ENCODE data around the gene FBXO34.

FBXO34 gene

DNA sequence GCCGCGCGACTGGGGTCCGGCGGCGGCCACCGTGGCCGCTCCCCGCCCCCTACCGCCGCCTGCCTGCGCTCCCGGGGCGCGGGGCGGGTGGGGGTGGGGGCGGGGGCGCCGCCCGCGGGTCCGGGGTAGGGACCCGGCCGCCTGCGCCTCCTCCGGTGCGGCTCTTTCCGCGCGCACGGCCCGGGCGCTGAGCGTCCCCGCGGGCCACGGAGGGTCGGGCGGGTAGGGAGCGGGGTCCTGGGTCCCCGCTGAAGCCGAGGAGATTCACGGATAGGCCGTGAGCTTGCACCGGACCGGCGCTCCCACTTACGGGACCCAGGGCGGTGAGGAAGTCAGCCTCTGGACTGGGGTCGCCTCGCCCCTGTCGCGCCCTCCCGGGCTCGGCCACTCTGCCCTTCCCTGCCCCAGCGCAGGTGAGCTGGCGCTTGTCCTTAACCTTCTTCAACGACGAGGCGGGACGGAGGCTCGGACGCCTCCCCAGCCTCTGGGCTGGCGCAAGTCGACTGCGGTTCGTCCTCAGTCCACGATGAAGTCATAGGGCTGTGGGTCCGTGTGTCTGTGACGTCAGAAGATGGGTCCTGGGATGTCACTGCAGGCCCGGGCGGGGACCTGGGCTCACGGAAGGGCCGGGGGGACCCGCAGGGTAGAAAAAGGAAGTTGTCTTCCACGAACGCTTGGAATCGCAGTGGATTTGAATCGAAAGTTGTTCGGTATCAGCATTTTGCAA is 514 bp downstream of the FBXO34 start:
- peak; percentile 84 for DNase-seq (ENCODE audit: low read depth)
- TF ChIP-seq, protein P1, sequence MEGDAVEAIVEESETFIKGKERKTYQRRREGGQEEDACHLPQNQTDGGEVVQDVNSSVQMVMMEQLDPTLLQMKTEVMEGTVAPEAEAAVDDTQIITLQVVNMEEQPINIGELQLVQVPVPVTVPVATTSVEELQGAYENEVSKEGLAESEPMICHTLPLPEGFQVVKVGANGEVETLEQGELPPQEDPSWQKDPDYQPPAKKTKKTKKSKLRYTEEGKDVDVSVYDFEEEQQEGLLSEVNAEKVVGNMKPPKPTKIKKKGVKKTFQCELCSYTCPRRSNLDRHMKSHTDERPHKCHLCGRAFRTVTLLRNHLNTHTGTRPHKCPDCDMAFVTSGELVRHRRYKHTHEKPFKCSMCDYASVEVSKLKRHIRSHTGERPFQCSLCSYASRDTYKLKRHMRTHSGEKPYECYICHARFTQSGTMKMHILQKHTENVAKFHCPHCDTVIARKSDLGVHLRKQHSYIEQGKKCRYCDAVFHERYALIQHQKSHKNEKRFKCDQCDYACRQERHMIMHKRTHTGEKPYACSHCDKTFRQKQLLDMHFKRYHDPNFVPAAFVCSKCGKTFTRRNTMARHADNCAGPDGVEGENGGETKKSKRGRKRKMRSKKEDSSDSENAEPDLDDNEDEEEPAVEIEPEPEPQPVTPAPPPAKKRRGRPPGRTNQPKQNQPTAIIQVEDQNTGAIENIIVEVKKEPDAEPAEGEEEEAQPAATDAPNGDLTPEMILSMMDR (IDR thresholded peaks at IDR 0.05; ENCODE audit: insufficient read depth, low read depth, low read length, missing control alignments) = no peak
- peak overlapping the region; percentile 86 for H3K4me3 ChIP-seq (ENCODE audit: low read depth, low read length)

DNA sequence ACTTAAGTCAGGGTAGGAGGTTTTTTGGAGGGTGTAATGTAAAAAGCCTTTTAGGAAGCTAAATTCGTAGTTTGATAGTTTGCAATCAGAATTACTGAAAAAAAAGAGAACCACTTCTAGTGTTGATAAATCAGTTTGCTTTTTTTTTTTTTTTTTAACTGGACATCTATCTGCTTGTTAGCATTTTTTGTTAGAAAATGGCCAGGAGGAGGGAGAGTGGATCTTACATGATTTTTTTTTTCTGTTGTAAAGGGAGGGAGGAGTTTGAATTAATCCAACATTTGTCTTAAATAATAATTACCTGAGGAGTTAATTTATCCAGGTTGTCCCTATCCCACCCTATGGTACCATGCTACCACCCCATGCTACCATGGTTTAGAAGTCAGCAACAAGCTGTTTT is 1.2 kb downstream of the FBXO34 start:
- H3K4me3 ChIP-seq (ENCODE audit: low read depth, low read length) = peak overlapping the region; percentile 86
- DNase-seq (ENCODE audit: low read depth) = no peak
- TF ChIP-seq, protein P1 (IDR thresholded peaks at IDR 0.05; ENCODE audit: insufficient read depth, low read depth, low read length, missing control alignments) = no peak

DNA sequence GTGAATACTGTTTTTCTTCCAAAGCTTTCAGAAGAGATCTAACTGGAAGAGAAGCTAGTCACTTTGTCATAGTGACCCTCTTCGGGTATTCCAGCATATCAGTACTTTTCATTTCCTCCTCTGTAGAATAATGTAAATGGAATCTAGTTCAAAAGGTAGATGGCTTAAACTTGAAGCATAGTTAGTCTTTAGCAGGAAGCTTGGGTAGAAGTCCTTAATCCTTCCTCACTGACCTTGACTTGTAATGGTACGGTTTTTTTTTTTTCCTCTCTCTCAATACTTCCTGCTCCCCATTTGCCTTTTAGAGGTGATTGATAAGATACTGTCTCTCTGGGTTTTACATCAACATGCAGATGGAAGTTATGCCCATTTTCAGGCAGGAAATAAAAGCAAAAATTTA is 1.7 kb downstream of the FBXO34 start:
- TF ChIP-seq, protein P1 (IDR thresholded peaks at IDR 0.05; ENCODE audit: insufficient read depth, low read depth, low read length, missing control alignments) = no peak
- H3K4me3 ChIP-seq (ENCODE audit: low read depth, low read length) = peak overlapping the region; percentile 86

DNA sequence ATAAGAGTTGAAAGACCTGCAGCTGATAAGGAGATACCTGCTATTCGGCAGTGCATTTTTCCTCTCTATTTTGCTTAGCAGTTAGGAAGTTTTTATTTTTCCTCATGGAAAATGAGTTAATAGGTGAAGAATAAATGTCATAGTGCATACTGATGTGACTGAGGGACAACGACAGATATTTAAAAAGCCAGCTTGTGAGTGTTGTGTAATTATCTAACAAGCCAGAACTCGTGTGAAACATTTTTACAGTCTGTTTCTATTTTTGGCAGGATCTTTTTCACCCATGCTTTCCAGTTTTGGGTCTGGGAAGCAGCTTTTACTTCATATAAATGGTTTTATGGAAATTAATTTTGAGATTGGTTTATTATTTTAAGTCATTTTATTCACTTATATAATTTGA is 2.9 kb downstream of the FBXO34 start:
- no peak for DNase-seq (ENCODE audit: low read depth)
- no peak overlapping the region for H3K4me3 ChIP-seq (ENCODE audit: low read depth, low read length)
- TF ChIP-seq, protein P1 (IDR thresholded peaks at IDR 0.05; ENCODE audit: insufficient read depth, low read depth, low read length, missing control alignments) = no peak

More for the DNA sequence above, 1.7 kb downstream of the FBXO34 start:
- no peak for DNase-seq (ENCODE audit: low read depth)

DNA sequence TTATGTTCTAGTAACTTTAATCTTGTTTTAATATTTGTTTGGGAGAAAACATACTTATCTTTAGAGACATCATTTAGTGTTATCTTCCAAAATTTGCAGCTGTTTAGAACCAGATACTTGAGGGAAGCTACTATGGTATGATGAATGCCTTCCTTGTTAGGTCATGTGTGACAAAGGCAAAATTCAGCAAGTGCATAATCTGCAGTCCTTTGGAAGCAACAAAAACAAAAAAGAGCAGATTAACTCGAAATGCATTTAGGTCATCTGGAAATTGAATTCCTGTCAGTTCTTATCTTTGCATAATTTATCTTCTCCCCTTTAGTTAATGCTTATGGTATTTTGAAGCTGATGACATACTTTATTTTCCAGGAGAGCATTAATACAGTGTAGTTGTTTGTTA is 3.5 kb downstream of the FBXO34 start:
- no peak for DNase-seq (ENCODE audit: low read depth)
- H3K4me3 ChIP-seq (ENCODE audit: low read depth, low read length) = no peak overlapping the region
- TF ChIP-seq, protein P1 (IDR thresholded peaks at IDR 0.05; ENCODE audit: insufficient read depth, low read depth, low read length, missing control alignments) = no peak

DNA sequence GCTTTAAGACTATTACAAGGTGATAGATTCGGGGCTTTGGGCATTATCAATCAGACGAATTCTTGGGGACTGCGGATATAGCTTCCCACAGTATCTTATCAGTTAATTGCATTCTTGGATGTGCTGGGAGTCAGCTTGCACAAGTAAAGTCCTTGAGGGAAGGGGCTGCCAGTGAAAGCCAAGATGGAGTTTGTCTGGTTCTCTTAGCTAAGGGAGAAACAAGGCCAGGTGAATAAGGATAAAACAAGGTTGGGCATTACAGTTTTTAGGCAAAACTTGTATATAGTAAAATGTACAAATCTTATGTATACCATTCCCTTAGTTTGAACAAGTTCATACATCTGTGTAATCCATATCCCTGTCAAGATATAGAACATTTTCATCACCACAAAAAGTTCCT is 5.5 kb downstream of the FBXO34 start:
- H3K4me3 ChIP-seq (ENCODE audit: low read depth, low read length) = no peak overlapping the region
- TF ChIP-seq, protein P1 (IDR thresholded peaks at IDR 0.05; ENCODE audit: insufficient read depth, low read depth, low read length, missing control alignments) = no peak
- no peak for DNase-seq (ENCODE audit: low read depth)

Measured in GM12865 (cell line).